Glomerular visceral epithelial cell (primary cell): Measurements from ENCODE around the gene ATP6V1B1.
"Not testable (repeated sequence)": the region's sequence is repeated elsewhere in the genome, so short reads cannot be mapped to it uniquely, and the experiment has no call there.

Source experiments
- DNase-seq: peaks from one replicate; pipeline ENCODE4 v3.0.0-alpha.2; 2016; ENCODE audit errors: extremely low spot score

The ATP6V1B1 gene

DNA sequence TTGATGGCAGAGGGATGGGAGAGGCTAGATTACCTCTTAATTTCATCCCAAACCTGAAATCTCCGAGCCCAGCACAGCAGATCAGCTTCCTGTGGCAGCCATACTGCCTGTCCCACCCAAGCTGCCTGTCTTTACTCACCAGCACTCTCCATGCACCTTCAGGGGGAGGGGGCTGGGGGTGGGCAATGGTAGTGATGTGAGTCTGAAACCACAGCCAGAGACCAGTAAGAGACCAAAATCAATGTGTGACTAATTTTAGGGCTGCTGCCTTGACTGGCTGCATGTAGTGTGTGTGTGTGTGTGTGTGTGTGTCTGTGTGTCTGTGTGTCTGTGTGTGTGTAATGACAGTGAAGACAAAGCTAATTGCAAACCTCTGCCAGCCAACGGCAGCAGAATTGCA, 70.6 kb downstream of the ATP6V1B1 start:
- no peak for DNase-seq

DNA sequence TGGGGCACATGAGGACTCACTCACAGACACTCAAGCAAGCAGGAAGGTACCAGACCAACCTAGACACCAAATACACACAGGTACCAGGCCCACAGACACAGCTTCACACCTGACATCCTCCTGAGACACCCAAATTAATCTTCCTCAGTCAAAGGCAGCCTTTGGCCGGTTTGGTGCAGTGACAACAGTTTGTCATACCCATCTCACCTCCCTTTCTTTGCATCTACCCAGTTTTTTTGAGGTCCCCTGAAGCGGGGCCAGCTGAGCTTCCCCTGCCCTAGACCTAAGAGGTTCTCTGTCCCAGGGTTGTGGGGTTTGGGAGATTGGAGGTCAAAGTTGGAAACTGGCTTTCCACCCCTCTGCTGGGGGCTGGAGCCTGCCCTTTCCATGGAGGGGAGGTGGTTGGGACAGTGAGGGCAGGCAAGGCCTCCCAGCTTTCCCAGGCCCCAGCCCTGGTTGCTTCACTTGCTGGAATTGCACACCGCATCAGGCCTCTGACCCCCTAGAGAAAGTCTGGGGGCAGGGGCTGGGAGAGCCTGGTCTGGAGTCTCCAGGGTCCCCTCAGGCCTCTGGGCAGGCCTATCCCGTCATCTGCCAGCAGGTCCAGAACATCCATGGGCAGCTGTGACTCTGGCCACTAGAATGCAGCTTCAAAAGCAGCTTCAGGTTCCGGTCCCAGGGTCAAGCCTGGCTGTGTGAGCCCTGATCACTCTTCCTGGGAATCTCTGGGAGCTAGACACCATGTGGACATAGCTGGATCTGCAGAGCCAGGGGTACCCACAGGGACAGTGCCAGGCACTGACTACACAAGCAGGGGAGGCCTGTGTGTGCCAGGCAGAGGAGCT, 71.5 kb downstream of the ATP6V1B1 start:
- DNase-seq: no peak

DNA sequence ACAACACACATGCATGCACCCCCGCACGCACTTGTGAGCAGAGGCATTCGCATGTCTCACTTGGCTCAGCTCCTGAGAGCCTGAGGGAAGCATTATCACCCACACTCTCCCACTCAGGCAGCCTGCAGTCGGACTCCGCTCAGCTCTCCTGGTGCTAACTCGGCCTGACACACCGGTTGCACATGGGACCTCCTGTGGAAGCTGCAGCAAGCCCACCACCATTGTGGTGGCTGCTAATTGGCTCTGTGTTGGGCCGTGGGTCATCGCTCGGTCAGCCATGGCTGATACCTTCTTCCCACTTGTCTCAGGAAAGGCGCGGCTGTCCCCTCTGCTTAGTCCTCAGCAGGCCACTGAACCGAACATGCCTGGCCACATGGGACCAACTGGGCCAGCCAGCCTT, 72.6 kb downstream of the ATP6V1B1 start:
- no peak for DNase-seq

DNA sequence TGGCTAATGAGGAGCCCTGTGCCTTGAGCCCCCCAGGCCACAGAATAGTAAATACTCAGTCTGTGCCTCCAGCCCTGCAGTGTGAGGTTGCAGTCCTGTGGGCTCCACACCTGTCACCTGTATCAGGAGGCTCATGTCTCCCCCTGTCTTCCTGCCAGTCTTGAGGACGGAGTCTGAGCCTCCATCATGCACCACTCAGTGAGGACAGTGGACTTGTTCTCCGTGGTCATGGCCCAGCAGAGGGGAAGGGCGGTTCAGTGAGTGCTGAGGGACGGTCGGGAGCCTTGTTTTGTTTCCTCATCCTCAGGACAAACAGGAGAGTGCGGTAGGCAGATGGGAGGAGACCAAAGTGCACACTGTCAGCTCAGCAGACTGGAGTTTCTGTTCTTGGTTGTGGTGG, 76.1 kb downstream of the ATP6V1B1 start:
- not testable (repeated sequence) for DNase-seq
